ENCODE data around the gene CCDC172.

The CCDC172 gene

DNA sequence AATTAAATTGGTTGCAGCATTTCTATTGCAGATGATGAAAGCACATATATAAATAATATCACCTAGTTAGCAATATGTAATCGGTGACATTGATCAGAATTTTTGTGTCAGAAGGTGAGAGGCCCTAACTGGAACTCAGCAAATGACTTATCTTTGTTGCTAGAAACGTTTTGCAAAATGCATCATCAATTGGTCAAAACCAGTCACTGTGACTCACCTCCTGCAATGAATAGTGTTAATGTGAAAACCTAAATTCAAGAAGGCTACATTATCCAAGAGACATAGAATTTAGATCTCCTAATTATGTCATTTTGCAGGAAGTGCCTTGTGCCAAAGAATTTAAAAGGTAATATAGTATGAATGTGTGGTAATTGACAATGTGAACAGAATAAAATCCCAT, 93.6 kb downstream of the CCDC172 start:
- TF ChIP-seq, protein P1, sequence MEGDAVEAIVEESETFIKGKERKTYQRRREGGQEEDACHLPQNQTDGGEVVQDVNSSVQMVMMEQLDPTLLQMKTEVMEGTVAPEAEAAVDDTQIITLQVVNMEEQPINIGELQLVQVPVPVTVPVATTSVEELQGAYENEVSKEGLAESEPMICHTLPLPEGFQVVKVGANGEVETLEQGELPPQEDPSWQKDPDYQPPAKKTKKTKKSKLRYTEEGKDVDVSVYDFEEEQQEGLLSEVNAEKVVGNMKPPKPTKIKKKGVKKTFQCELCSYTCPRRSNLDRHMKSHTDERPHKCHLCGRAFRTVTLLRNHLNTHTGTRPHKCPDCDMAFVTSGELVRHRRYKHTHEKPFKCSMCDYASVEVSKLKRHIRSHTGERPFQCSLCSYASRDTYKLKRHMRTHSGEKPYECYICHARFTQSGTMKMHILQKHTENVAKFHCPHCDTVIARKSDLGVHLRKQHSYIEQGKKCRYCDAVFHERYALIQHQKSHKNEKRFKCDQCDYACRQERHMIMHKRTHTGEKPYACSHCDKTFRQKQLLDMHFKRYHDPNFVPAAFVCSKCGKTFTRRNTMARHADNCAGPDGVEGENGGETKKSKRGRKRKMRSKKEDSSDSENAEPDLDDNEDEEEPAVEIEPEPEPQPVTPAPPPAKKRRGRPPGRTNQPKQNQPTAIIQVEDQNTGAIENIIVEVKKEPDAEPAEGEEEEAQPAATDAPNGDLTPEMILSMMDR (IDR thresholded peaks at IDR 0.05; ENCODE audit: low read depth, low read length) = no peak
- in situ Hi-C loops (cut with HindIII; ENCODE audit: low sequenced_read_pairs) = no loop called here
- peak; percentile 17 for DNase-seq (ENCODE audit: low read depth, low spot score)
- H3K4me3 ChIP-seq (ENCODE audit: low read depth, low read length) = no peak overlapping the region

DNA sequence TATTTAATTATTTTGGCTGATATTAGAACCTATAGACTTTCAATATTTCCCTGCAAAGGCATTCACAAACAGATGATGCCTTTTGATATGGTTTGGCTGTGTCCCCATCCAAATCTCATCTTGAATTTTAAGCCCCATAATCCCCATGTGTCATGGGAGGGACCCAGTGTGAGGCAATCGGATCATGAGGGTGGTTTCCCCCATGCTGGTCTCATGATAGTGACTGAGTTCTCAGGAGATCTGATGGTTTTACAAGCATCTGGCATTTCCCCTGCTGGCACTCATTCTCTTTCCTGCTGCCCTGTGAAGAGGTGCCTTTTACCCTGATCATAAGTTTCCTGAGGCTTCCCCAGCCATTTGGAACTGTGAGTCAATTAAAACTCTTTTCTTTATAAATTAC, 94.1 kb downstream of the CCDC172 start:
- H3K4me3 ChIP-seq (ENCODE audit: low read depth, low read length) = no peak overlapping the region
- in situ Hi-C loops (cut with HindIII; ENCODE audit: low sequenced_read_pairs) = no loop called here
- no peak for DNase-seq (ENCODE audit: low read depth, low spot score)
- TF ChIP-seq, protein P1 (IDR thresholded peaks at IDR 0.05; ENCODE audit: low read depth, low read length) = no peak

DNA sequence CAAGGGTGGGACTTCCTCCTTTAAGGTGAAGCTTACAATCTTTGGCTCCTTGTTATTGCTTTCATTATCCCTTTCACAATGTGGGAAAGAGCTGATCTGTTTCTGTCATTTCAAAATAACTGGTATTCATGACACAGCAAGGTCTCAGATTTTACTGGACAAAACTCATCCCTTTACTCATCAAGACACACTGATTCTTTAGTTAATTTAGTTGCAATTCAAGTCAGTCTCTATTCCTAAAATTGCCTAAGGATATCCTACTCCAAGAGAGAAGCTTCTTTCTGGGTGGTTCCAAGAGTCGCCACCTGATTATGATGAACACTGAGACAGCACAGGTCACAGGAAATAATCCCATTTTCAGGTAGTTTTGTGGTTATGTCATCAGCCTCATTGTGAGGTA, 97.6 kb downstream of the CCDC172 start:
- H3K4me3 ChIP-seq (ENCODE audit: low read depth, low read length) = no peak overlapping the region
- TF ChIP-seq, protein P1 (IDR thresholded peaks at IDR 0.05; ENCODE audit: low read depth, low read length) = no peak
- in situ Hi-C loops (cut with HindIII; ENCODE audit: low sequenced_read_pairs) = no loop called here
- DNase-seq (ENCODE audit: low read depth, low spot score) = no peak

DNA sequence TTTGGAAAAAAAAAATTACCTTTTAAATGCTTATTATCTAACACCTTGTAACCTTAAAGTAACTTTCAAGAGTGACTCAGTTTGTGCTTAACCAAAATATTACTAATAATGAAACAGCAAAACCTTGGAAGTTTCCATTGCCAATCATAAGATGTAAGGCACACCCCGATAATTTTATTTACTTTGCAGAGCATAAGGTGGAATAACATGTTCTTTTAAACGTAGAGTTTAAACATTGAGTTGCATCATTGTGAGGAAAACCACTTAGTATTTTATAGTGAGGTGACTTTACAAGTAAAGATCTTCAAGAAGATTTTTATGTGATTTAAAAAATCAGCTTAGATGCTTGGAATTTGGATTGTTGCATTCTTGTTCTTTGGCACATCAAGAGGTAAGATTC, 103.4 kb downstream of the CCDC172 start, which contains the start of gene PNLIPRP3:
TSS of gene PNLIPRP3 (plus strand) at position 177 of the 400 bp plus-strand sequence. CDS start at position 343, 166 bp downstream.
- in situ Hi-C loops (cut with HindIII; ENCODE audit: low sequenced_read_pairs) = no loop called here
- no peak for DNase-seq (ENCODE audit: low read depth, low spot score)
- H3K4me3 ChIP-seq (ENCODE audit: low read depth, low read length) = no peak within 1 kb of the TSS
- TF ChIP-seq, protein P1 (IDR thresholded peaks at IDR 0.05; ENCODE audit: low read depth, low read length) = no peak

DNA sequence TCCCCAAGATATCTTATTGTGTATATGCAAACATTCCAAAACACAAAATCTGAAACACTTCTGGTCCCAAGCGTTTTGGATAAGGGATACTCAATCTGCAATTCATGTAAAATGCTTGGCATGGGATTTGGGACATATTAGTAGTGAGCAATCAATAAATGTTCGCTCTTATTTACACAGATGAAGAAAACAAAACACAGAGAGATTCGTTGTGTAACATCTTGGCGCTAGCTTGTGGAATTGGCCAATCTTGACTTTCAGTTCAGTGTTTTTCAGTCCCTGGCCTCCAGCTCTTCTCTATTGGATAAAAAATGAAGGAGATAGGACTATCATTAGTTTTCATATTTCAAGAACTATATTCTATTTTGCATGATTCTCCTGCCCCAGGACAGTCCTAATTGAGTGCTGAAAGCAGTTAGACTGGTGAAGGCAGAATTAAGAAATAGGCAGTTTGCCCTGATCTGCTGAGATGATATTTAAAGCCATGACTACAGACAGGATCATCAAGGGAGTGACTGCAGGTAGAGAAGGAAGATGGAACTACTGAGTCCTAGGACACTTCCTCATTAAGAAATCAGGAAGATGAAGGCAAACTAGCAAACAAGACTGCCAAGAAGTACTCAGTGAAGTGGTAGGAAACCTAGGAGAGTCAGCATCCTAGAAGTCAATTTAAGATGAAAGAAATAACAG, 105.2 kb downstream of the CCDC172 start:
- no peak overlapping the region for H3K4me3 ChIP-seq (ENCODE audit: low read depth, low read length)
- in situ Hi-C loops (cut with HindIII; ENCODE audit: low sequenced_read_pairs) = no loop called here
- DNase-seq (ENCODE audit: low read depth, low spot score) = no peak
- TF ChIP-seq, protein P1 (IDR thresholded peaks at IDR 0.05; ENCODE audit: low read depth, low read length) = no peak
